GM21423 (cell line): ENCODE data around the gene RBBP8NL.

Experiments used
- ATAC-seq: cut with Tn5 transposase; IDR thresholded peaks from one replicate; pipeline ENCODE4 v1.9.1; 2021; ENCODE audit warnings: mild to moderate bottlenecking, moderate library complexity; ENCODE audit not compliant: unreplicated experiment

The RBBP8NL gene

GRCh38 chr20:62363920-62364851, 63.2 kb downstream of the RBBP8NL start:
- ATAC-seq: no peak

- ATAC-seq: no peak
Measured at GRCh38 chr20:62362991-62363919, 64.1 kb downstream of the RBBP8NL start.

GRCh38 chr20:62362590-62362940, 64.8 kb downstream of the RBBP8NL start:
- ATAC-seq: no peak

DNA sequence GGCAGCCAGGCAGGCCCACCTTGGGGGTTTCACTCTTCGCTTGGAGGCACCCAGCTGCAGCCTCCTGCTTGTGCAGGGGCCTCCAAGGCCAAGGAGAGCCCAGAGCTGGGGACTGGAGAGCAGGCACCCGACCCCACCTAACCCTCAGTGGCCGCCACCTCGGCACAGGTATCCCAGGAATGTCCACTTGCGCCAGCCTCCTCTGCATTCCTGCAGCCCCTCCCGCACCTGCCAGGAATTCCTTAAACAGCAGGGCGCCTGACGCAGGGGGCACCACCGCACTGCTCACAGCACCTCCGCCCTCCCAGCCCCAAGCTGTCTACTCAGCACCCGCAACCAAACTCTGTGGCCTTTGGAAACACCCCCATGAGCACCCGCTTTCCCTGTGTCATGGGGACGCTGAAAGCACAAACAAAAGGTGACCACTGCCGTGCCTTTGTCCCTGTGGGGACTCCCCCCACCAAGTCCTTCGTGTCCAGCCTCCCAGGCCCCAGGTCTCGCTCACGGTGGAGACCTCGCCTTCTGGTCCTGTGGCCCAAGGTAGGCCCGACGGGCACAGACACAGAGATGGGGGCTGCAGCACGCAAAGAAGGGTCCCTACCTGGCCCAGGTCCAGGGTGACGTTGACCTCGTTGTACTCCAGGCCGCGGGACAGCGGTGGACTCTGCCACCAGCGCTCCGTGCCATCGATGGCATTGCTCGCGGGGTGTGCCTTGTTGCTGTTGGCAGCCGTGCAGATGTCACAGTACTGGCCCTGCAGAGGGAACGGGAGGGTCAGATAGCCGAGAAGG, 65.3 kb downstream of the RBBP8NL start:
- no peak for ATAC-seq

DNA sequence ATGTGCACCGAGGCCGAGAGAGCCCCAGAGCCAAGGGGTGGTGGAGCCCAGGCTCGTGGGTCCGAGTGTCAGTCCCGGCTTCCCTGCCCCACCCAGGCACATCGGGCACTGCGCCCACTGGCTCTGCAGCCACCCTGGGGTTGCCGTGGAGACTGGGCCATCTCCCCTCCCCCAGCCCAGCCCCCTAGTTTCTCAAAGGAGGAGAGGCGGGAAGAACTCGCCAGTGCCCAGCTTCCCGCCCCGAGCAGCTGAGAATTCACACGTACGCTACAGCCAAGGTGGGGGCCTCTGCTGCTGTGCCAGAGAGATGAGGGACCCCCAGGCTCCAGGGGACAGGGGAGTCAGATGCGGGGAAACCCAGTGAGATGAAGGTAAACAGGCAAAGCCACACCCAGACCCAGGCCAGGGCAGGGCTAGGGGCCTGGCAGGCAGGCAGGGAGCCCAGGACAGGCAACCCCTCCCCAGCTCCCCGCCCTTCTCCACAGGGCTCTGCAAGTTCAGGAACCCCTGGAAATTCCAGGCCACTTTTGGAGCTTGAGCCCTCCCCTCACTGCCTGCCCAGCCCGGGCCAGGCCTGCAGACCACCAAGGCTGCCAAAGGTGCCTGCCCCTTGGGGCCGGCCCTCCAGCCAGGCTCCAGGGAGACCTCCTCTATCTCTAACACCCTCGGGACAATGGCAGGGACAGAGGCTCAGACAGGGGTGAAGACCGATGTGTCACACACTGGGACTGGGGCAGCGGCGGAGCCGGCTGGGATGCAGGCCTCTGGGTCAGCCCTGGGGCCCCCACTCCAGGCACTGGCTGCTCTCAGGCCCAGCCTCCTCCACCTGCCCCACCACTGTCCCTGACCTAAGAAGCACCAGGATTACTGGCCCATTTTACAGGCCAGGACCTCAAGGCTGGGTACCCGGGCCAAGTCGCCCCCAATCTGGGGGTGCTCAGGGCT, 66.2 kb downstream of the RBBP8NL start:
- ATAC-seq: no peak
